ENCODE data around the gene GGCT.
A peak's percentile ranks its signal among the peaks of the same experiment; 100 is the strongest.

GGCT gene

GRCh38 chr7:30478349-30479201 is 26.1 kb downstream of the GGCT start, which contains the start of gene NOD1 (continued):
- TF ChIP-seq ZBTB20 (tag by site-specific recombination; IDR thresholded peaks at IDR 0.05): peak; percentile 92

DNA sequence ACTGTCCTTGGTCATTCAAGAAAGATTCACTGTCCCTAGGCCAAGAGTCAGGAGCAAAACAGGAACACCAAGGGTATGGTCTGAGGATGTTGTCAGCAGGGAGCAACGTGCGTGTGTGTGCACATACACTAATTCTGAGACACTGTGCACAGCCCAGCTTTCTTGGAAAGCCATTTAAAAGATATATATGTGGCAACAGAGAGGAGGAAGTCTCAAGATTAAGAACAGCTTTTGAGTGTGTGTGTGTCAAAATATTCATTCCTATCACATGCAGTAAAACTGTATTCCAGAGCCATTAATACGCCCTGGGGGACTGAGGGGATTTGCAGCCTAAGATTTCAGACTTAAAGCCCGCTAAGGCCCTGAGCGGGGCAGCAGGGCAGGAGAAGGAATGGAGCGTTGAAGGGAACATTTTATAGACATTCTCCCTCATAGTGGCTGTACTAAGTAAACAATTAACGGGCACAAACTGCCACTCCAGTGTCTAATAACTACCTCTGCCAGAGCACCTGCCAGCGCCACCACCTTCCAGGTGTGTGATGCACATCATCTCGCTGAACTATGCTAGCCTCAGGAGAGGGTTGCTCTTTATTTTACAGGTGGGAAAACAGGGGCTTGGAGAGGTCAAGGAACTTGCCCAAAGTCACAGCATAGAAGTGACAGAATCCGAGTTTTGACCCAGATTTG is 28.0 kb downstream of the GGCT start:
- H3K36me3 ChIP-seq (ENCODE audit: control insufficient read depth in 2 of 2, insufficient read depth in 1 of 2, low read length in 2 of 2): peaks cover 0 to 4% of the 10 kb centered on the region in 2 experiments; a peak in 1 of 3 replicates
- ChIA-PET POLR2A (no interaction called here), CTCF (interaction anchor here (0.8 kb wide), 1 partner anchor 264 kb away, joined by 3 read pairs; no protein-coding TSS in a partner anchor)
- no peak for TF ChIP-seq ZNF148 (tag by site-specific recombination; IDR thresholded peaks at IDR 0.05; ENCODE audit: borderline replicate concordance)
- TF ChIP-seq EGR2 (tag by site-specific recombination; IDR thresholded peaks at IDR 0.05; ENCODE audit: low read depth): no peak
- no peak for TF ChIP-seq ZNF521 (tag by site-specific recombination; IDR thresholded peaks at IDR 0.05)
- TF ChIP-seq MZF1 (tag by site-specific recombination; IDR thresholded peaks at IDR 0.05; ENCODE audit: borderline replicate concordance): peak; percentile 29; the same call in 1 of the 2 replicates
- TF ChIP-seq, protein P1, sequence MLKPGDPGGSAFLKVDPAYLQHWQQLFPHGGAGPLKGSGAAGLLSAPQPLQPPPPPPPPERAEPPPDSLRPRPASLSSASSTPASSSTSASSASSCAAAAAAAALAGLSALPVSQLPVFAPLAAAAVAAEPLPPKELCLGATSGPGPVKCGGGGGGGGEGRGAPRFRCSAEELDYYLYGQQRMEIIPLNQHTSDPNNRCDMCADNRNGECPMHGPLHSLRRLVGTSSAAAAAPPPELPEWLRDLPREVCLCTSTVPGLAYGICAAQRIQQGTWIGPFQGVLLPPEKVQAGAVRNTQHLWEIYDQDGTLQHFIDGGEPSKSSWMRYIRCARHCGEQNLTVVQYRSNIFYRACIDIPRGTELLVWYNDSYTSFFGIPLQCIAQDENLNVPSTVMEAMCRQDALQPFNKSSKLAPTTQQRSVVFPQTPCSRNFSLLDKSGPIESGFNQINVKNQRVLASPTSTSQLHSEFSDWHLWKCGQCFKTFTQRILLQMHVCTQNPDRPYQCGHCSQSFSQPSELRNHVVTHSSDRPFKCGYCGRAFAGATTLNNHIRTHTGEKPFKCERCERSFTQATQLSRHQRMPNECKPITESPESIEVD (tag by site-specific recombination; IDR thresholded peaks at IDR 0.05): no peak
- H3K4me3 ChIP-seq (ENCODE audit: low read depth, low read length): no peak overlapping the region
- no peaks in the 10 kb centered on the region for H3K4me1 ChIP-seq (ENCODE audit: control insufficient read depth, insufficient read depth, low read length)
- no peak overlapping the region for H3K27ac ChIP-seq (ENCODE audit: extremely low read depth, low read depth, low read length)
- no peaks in the 10 kb centered on the region for H3K9me3 ChIP-seq (ENCODE audit: control insufficient read depth, insufficient read depth, low read depth, low read length)

- Histone ChIP-seq H3K9me3 (ENCODE audit: control insufficient read depth, insufficient read depth, low read depth, low read length) (no peaks in the 10 kb centered on the region), H3K4me1 (ENCODE audit: control insufficient read depth, insufficient read depth, low read length) (no peaks in the 10 kb centered on the region; the same call in 1 of the 2 replicates), H3K27ac (ENCODE audit: extremely low read depth, low read depth, low read length) (no peak overlapping the region), H3K4me3 (ENCODE audit: low read depth, low read length) (no peak overlapping the region), H3K36me3 (ENCODE audit: control insufficient read depth in 2 of 2, insufficient read depth in 1 of 2, low read length in 2 of 2) (peaks cover 0 to 4% of the 10 kb centered on the region in 2 experiments; a peak in 1 of 3 replicates)
- POLR2A ChIA-PET: no interaction called here
- CTCF ChIA-PET: no interaction called here
- no peak for TF ChIP-seq ZBTB7A (tag by site-specific recombination; IDR thresholded peaks at IDR 0.05; ENCODE audit: low read depth)
- no peak for TF ChIP-seq ZNF585B (tag by site-specific recombination; IDR thresholded peaks at IDR 0.05)
- no peak for TF ChIP-seq OVOL3 (tag by site-specific recombination; IDR thresholded peaks at IDR 0.05)
- TF ChIP-seq IKZF3 (tag by site-specific recombination; IDR thresholded peaks at IDR 0.05): no peak
- TF ChIP-seq, protein P2, sequence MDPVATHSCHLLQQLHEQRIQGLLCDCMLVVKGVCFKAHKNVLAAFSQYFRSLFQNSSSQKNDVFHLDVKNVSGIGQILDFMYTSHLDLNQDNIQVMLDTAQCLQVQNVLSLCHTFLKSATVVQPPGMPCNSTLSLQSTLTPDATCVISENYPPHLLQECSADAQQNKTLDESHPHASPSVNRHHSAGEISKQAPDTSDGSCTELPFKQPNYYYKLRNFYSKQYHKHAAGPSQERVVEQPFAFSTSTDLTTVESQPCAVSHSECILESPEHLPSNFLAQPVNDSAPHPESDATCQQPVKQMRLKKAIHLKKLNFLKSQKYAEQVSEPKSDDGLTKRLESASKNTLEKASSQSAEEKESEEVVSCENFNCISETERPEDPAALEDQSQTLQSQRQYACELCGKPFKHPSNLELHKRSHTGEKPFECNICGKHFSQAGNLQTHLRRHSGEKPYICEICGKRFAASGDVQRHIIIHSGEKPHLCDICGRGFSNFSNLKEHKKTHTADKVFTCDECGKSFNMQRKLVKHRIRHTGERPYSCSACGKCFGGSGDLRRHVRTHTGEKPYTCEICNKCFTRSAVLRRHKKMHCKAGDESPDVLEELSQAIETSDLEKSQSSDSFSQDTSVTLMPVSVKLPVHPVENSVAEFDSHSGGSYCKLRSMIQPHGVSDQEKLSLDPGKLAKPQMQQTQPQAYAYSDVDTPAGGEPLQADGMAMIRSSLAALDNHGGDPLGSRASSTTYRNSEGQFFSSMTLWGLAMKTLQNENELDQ (tag by site-specific recombination; IDR thresholded peaks at IDR 0.05; ENCODE audit: low read depth): no peak
- TF ChIP-seq HOXD13 (CRISPR knock-in tag; IDR thresholded peaks at IDR 0.05; ENCODE audit: borderline replicate concordance): no peak
- TF ChIP-seq ZNF692 (tag by site-specific recombination; IDR thresholded peaks at IDR 0.05): no peak
- TF ChIP-seq ZNF76 (tag by site-specific recombination; IDR thresholded peaks at IDR 0.05; ENCODE audit: borderline replicate concordance, low read depth): no peak
- TF ChIP-seq, protein P3, sequence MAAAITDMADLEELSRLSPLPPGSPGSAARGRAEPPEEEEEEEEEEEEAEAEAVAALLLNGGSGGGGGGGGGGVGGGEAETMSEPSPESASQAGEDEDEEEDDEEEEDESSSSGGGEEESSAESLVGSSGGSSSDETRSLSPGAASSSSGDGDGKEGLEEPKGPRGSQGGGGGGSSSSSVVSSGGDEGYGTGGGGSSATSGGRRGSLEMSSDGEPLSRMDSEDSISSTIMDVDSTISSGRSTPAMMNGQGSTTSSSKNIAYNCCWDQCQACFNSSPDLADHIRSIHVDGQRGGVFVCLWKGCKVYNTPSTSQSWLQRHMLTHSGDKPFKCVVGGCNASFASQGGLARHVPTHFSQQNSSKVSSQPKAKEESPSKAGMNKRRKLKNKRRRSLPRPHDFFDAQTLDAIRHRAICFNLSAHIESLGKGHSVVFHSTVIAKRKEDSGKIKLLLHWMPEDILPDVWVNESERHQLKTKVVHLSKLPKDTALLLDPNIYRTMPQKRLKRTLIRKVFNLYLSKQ (tag by site-specific recombination; IDR thresholded peaks at IDR 0.05; ENCODE audit: borderline replicate concordance): no peak
- TF ChIP-seq GLIS2 (tag by site-specific recombination; IDR thresholded peaks at IDR 0.05): no peak
- TF ChIP-seq ZNF624 (tag by site-specific recombination; IDR thresholded peaks at IDR 0.05): no peak
- TF ChIP-seq ELK4 (IDR thresholded peaks at IDR 0.05; ENCODE audit: borderline replicate concordance, low read depth, low read length): no peak
- no peak for TF ChIP-seq ZNF768 (tag by site-specific recombination; IDR thresholded peaks at IDR 0.05)
- no peak for TF ChIP-seq ZNF664 (tag by site-specific recombination; IDR thresholded peaks at IDR 0.05)
These were observed 29.0 kb downstream of the GGCT start for GRCh38 chr7:30475580-30475979.
